Aortic smooth muscle cell (primary cell): Measurements from ENCODE around the gene CARS2. TPM values are rescaled to one million over a fixed set of nuclear protein-coding genes. Genes with fewer than 3 reads are reported as not detected.

Source experiments
- total RNA-seq: library from RNA; depleted of rRNA; stranded (reverse); fragments of >200 nt; gene quantifications from 2 replicates; pipeline ENCODE4 v1.2.3, GENCODE V29; 2014

Gene CARS2, protein sequence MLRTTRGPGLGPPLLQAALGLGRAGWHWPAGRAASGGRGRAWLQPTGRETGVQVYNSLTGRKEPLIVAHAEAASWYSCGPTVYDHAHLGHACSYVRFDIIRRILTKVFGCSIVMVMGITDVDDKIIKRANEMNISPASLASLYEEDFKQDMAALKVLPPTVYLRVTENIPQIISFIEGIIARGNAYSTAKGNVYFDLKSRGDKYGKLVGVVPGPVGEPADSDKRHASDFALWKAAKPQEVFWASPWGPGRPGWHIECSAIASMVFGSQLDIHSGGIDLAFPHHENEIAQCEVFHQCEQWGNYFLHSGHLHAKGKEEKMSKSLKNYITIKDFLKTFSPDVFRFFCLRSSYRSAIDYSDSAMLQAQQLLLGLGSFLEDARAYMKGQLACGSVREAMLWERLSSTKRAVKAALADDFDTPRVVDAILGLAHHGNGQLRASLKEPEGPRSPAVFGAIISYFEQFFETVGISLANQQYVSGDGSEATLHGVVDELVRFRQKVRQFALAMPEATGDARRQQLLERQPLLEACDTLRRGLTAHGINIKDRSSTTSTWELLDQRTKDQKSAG
- total RNA-seq: 62.5 and 79.4 TPM in 2 replicates

DNA sequence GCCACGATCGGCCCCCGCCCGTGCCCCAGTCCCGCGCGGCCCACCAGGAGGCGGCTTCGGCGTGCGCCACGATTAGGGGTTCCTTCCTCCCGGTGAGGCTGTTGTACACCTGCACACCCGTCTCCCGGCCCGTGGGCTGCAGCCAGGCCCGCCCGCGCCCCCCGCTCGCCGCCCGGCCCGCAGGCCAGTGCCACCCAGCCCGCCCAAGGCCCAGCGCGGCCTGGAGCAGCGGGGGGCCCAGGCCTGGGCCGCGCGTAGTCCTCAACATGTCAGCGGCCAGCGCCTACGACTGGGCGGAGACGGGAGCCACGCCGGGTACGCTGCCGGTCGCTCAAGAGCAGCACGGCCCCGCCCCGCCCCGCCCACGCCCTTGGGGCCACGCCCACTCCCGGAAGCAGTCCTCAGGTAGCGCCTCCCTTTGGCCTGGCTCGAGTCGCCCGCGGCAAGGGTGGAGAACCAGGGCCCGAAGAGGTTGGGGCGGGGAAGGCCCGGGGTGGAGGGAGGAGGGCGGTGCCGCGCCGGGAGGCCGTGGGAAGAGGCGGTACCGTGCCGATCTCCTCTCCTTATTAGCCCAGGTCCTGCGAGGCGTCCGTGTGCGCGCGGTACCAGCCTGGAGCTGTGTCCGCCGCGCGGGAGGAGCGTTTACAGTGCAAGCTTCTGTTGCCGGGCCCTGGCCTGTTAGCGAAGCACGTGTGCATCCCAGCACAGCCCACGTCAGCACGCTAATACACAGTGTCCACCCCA, at the start of gene CARS2:
Gene CARS2 (minus strand): TSS at position 291 of the 744 bp plus-strand sequence. CDS start 23 bp downstream, at position 268.

DNA sequence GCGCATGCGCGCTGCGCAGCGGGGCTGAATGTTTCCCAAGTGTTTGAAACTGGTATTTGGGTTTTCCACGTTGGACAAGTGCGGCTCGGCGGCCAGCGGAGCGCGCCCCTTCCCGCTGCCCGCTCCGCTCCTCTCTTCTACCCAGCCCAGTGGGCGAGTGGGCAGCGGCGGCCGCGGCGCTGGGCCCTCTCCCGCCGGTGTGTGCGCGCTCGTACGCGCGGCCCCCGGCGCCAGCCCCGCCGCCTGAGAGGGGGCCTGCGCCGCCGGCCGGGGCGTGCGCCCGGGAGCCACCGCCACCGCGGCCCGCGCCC, 7.7 kb upstream of the CARS2 start, which contains the start of gene ING1:
Gene ING1 (plus strand): TSS at position 59 of the 311 bp plus-strand sequence. CDS start 450 bp downstream, outside the sequence.

DNA sequence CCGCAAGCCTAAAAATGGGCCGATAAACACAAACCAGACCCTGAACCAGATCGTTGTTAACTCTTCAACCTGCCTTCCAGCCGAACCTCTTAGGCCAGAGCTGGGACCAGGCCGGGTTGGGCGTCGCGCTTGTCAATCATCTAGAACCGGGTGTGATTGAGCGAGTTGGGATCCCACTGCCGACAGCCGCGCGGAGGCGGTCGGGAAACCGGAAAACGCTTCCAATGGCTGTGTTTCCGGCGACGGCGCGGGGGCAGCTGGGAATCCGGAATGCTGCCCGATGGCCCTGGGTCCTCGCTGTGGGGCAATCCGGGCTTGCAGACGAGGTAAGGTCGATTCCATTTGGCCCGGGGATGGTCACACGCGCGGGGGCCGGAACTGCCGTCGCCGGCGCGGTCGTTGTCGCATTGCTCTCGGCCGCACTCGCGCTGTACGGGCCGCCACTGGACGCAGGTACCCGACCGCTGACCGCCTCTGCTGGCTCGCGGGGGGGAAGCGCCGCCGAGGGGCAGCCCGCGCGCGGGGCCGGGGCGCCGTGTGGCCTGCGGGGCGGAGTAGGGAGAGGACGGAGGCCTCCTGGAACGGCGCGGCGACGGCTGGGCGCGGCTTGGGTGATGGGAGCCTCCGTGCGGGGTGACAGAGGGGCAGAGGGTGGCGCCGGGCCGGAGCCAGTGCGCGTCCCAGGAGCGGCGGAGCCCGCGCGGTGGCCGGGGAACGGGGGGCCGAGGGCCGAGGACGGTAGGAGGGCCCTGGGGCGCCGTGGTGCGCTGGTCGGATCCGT, 90.4 kb downstream of the CARS2 start, which contains the start of gene NAXD:
Gene NAXD (plus strand): TSS at position 224 of the 781 bp plus-strand sequence. CDS start 57 bp downstream, at position 281.

Other genes with a start within 250 kb of the CARS2 start
- gene RAB20, start 144.4 kb downstream of the CARS2 start, total RNA-seq: 10.3 and 11.9 TPM in 2 replicates
- gene NAXD, start 90.6 kb downstream of the CARS2 start, total RNA-seq: 17.6 and 21.8 TPM in 2 replicates
- 11.8 and 20.6 TPM in 2 replicates for gene ING1, start 7.6 kb upstream of the CARS2 start, total RNA-seq
- 105 and 154 TPM in 2 replicates for gene ANKRD10, start 209.0 kb upstream of the CARS2 start, total RNA-seq